ENCODE results near the gene LRP2.

The LRP2 gene

DNA sequence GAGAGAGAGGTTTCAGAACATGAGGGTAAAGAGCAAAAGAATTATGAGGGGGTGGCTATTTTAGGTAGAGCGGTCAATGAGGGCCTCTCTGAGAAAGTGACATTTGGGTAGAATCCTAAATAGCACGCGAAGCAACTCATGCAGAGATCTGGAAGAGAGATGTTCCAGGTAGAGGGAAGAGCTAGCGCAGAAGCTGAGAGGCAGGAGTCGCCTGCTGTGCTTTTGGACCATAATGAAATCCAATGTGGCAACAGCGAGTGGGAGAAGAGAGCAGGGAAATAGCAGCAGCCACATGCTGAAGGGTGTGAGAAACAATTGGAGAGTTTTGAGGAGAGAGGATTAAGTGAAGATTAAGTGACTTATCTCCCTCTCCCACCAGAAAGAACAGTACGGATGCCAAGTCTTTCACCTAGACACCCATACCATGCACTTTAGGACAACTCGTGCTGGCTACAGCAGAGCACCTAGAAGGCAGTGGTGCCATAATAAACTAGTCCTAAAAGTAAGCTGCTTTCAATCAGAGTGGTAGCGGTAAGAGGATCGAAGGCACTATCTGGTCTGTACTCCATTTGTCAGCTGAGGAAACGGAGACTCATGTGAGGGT, 129.7 kb downstream of the LRP2 start:
- no peak for FAIRE-seq

- FAIRE-seq, result no peak
Measured at GRCh38 chr2:169230204-169230603, 132.1 kb downstream of the LRP2 start.

DNA sequence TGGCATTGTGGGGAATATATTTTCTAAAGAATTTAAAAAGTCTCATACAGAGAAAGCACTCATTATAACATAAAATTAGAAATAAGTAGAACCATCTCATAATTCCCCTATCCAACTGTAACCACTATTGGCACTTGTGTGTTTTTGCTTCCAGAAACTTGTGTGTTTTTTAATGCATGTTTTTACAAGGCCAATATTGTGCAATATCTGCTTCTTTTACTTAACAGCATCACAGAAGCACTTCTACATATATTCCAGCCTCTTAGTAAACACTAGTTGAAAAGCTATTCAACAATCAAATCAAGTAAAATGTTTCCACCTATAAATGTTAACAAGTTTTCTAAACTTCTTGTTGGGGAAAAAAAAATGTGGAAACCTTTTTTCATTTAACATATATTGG, 132.7 kb downstream of the LRP2 start:
- no peak for FAIRE-seq

DNA sequence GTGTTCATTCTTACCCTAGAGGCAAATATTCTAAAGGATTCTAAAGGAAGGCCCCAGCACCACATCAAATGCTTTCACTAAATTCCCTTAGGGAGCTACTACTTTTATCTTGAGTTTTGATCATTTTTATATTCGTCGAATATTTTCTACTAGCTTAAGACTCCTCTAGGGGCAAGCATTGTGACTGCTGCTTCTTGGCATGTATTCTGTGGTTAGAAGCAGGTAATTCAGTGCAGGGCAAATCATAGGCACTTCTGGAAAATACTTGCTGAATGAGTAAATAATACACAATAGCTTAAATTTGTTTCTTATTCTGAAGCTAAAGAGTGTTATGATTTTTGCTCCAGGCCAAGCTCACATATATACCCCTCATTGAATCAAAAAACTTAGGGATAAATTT, 136.4 kb downstream of the LRP2 start:
- no peak for FAIRE-seq

DNA sequence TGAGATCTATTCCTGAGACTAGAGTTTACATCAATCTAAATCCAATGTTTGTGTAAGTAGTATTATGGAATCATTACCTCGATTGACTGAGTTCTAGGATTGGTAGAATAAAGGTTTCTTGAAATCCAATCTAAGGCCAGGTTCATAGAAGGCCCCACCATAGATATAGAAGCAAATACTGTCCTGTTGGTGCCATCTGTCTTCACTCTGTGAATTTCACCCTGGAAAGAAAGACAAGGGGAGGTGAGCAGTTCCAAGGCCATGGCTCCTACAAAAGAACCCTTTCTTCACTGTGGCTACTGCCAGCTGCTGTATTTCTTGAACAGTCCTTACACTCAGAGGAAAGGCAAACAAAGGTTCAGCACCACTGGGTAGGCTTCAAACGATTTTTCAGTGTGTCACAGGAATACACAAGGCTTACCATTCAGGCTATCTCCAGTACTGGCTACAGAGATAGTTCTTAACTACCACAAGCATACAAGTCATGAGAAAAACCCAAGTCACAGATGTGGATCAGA, 137.0 kb downstream of the LRP2 start:
- no peak for FAIRE-seq

DNA sequence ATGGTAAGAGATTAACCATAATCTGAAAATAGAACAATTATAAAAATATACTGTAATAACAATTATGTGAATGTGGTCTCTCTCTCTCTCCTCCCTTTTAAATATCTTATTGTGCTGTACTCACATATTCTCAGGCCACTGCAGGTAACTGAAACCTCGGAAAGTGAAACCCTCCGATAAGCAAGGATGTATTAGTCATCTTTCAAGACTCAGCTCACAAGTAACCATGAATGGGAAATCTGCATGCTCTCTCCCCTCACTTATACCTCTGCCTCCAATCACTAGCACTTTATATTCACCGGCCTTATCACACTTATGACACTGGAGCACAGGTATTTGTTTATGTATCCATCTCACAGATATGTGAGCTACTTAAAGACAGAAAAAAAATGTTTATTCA, 139.7 kb downstream of the LRP2 start:
- FAIRE-seq, result no peak

- peak; percentile 85 for FAIRE-seq
Measured at GRCh38 chr2:169221745-169222369, 140.5 kb downstream of the LRP2 start.

DNA sequence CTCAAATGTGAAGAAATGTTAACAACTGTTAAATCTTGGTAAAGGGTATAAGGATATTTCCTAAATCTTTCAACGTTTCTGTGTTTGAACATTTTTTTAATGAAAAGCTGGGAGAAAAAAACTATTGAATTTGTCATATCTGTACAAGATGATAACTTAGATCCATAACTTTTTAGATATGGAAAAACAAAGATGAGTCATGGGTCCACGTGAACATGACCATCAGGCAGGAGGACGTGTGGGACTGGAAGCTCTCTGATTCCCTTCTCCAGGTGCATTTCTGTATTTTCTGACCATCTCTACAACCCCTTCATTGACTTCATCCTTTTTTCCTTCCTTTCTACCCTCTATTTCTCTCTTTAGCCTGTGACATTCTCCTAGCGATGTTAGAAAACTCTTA, 151.4 kb downstream of the LRP2 start:
- FAIRE-seq, result no peak

DNA sequence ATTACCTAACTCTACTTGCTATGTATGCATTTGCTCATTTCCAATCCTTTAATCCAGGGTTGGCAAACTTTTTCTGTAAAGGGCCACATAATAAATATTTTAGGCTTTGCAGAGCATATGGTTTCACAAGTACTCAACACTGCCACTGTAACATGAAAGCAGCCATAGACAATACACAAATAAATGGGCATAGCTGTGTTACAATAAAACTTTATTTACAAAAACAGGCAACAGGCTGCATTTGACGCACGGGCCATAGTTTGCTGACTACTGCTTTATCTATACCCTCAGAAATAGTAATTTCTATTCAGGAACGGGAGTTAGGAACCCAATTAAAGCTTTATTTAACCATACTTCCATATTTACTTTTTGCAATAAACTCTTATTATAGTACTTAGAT, 154.3 kb downstream of the LRP2 start:
- no peak for FAIRE-seq

DNA sequence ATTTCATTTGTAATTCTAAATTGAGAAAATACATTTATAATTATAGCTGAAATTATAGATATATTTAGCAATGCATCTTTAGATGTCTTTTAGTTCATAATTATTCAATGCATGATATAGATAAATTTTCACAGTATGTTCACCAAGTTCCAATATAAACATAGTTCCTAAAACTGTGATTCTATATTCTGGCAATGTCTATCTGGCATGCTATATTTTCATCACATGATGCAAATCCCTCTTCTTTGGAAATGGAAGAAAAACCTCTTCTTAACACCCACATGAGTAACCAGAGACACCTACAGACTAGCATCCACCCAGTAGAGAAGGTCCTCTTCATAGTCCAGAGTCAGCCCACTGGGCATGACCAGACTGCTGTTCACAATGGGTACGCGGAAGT, 157.2 kb downstream of the LRP2 start:
- FAIRE-seq, result no peak

DNA sequence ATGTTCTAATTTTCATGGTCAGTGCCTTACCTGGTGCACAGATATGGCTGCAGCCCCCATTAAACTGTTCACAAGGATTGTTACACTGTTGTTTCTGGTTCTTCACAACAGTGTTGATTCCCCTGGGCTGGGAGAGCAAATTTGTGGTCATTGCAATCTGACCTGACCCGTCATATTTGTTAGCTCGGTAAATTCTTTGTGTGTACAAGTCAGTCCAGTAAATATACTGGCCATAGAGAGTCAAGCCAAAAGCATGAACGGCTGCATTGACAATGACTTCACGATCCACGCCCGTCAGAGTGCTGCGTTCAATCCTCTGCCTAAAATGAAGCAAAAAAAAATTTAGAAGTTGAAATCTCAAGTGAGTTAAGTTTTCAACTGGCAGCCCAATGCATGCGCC, 158.4 kb downstream of the LRP2 start:
- no peak for FAIRE-seq

GRCh38 chr2:169200756-169201155, 161.6 kb downstream of the LRP2 start:
- FAIRE-seq, result no peak

DNA sequence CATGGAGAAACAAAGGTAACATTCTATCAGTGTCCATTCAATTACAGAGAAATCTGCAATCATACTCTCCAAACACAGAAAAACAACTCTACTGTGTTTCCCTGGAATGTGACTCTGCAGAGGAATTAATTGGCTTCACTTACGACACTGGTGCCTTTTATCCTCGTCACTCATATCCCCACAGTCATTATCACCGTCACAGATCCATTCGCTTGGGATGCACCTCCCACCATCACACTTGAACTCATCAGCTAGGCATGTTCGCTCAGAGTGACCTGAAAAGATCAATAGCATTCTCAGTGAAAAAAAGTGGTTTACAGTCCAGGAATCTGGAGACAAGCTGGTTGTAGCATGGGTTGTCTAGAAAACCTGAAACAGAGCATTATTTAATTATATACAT, 168.7 kb downstream of the LRP2 start:
- no peak for FAIRE-seq

DNA sequence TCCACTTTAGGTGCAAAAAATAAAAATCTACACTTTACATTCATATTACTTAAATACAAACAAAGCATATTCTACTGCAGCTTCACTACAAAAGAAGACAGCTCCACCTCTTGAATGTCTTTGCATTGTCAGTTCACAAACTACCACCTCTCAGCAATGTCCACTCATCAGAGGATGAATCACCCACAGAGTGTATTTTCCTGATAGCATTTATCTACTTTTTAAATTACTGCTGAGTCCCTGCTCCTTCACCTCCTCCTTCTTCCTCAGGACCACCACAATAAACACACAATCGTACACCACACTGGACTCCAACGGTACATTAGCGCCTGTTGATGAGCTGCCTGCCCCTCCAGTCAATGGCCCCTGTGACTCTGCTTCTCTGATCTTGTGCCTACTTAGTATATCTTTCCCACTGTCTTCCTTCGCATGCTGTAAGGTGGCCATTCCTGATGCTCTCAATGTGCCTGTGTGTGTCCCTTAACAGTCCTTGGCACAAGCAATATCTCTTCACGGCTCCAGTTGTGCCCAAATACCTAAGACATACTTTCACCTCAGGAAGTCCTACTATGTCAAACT, 172.0 kb downstream of the LRP2 start:
- no peak for FAIRE-seq

- FAIRE-seq, result no peak
Measured at GRCh38 chr2:169189132-169189531, 173.2 kb downstream of the LRP2 start.

GRCh38 chr2:169185711-169186110, 176.6 kb downstream of the LRP2 start:
- no peak for FAIRE-seq

GRCh38 chr2:169184074-169184473, 178.3 kb downstream of the LRP2 start:
- no peak for FAIRE-seq

DNA sequence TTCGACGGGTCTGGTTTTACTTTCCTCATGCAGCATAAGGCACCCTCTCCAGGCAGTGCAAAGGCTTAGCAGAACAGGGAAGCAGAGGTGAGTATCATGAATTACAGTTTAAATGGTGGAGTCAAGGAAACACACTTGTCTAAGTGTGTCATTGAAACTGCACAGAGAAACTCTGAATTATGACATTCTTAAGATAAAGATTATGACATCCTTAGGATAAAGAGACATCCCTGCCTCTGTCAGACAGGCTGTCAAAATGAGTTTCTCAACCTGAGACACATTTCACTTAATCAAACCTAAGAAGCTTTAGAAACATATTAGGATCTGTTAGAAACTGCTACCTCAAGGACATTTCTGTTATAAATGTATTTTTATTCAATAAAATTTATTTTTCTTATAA, 179.8 kb downstream of the LRP2 start:
- no peak for FAIRE-seq

DNA sequence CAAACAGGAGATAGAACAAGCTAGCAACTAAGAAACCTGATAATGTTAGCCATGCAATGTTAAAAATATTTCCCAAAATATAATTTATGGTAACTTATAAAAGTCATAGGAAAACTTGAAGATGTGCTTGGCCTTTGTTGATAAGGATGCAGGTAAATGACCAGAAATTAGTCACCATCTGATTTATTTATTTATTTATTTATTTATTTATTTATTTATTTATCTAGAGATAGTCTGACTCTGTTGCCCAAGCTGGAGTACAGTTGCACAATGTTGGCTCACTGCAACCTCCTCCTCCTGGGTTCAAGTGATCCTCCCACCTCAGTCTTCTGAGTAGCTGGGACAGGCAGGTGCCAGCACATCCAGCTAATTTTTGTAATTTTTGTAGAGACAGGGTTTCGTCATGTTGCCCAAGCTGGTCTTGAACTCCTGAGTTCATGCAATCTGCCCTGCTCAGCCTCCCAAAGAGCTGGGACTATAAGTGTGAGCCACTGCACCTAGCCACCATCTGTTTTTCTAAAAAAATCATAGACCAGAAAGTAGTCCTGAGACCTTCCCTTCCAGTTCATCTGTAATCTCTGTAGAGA, 183.4 kb downstream of the LRP2 start:
- no peak for FAIRE-seq

GRCh38 chr2:169178364-169178763, 184.0 kb downstream of the LRP2 start:
- no peak for FAIRE-seq

DNA sequence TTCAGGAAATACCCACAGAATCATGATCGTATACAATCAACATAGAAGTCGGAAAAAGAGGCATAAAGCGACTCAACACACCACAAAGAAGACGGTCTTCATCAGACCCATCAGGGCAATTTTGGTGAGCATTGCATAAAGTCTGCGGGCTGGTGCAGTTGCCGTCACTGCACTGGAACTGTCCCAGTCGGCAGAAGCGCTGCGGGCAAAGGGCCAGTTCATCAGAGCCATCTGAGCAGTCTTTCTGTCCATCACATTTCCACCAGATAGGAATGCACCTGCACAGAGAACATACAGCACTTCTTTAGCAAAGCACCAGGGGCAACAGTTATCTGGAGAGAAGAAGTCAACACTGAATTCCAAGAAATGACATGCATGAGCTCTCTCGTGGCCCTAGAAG, 187.2 kb downstream of the LRP2 start:
- no peak for FAIRE-seq

- no peak for FAIRE-seq
Measured at GRCh38 chr2:169173876-169174275, 188.5 kb downstream of the LRP2 start.

DNA sequence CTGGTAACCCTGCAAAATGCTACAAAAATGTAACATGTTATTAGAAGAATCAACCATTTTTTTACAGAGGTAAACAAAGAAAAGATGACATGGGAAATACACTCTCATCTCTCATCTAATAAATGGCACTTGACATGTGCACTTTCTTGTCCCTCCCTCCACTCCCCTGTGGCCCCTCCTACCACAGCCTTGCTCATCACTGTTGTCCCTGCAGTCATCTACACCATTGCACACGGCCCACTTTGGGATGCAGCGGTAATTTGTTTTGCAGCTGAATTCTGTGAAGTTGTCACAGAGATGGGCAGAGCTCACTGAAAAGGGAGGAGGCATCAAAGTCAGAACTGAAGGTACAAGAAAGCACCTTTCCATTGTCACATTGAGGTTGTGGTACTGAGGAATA, 189.4 kb downstream of the LRP2 start:
- no peak for FAIRE-seq

GRCh38 chr2:169172151-169172735, 190.1 kb downstream of the LRP2 start:
- no peak for FAIRE-seq

Measured in A204.1 (cell line).